CD4-positive, alpha-beta T cell treated with Interferon alpha-2 for 1 hour (primary cell): ENCODE data around the gene CTTN.
"Not testable (repeated sequence)": the region's sequence is repeated elsewhere in the genome, so short reads cannot be mapped to it uniquely, and the experiment has no call there.

Source experiments
- DNase-seq, 2 donors: peaks; one replicate each; pipeline ENCODE4 v3.0.0-alpha.2; 2020 to 2022

CTTN gene

GRCh38 chr11:70381872-70382861 is 16.2 kb upstream of the CTTN start:
- no peak for DNase-seq

GRCh38 chr11:70383664-70384565 is 14.4 kb upstream of the CTTN start:
- no peak for DNase-seq

GRCh38 chr11:70384566-70385152 is 13.7 kb upstream of the CTTN start:
- no peak for DNase-seq

GRCh38 chr11:70387564-70387963 is 10.8 kb upstream of the CTTN start:
- no peak for DNase-seq

- no peak for DNase-seq
These were observed 9.1 kb upstream of the CTTN start for GRCh38 chr11:70389201-70389600.

GRCh38 chr11:70390882-70391281 is 7.4 kb upstream of the CTTN start:
- DNase-seq = not testable (repeated sequence)

- no peak for DNase-seq
These were observed 3.9 kb upstream of the CTTN start for GRCh38 chr11:70394211-70394950.

GRCh38 chr11:70397336-70397982 is 870 bp upstream of the CTTN start:
- DNase-seq = no peak

GRCh38 chr11:70398834-70399680 is 728 bp downstream of the CTTN start:
- DNase-seq = no peak

GRCh38 chr11:70399681-70400112 is 1.4 kb downstream of the CTTN start:
- no peak for DNase-seq

- DNase-seq = no peak
These were observed 2.3 kb downstream of the CTTN start for GRCh38 chr11:70400643-70401042.

- DNase-seq = no peak
These were observed 3.7 kb downstream of the CTTN start for GRCh38 chr11:70402016-70402415.

GRCh38 chr11:70402685-70403084 is 4.4 kb downstream of the CTTN start:
- DNase-seq = no peak

- DNase-seq = no peak
These were observed 5.9 kb downstream of the CTTN start for GRCh38 chr11:70404244-70404643.

- no peak for DNase-seq
These were observed 7.5 kb downstream of the CTTN start for GRCh38 chr11:70405679-70406395.

GRCh38 chr11:70407121-70407520 is 8.8 kb downstream of the CTTN start:
- DNase-seq = no peak

GRCh38 chr11:70407814-70408213 is 9.5 kb downstream of the CTTN start:
- no peak for DNase-seq

GRCh38 chr11:70408326-70408725 is 10.0 kb downstream of the CTTN start:
- not testable (repeated sequence) for DNase-seq

GRCh38 chr11:70409437-70409836 is 11.1 kb downstream of the CTTN start:
- DNase-seq = no peak

GRCh38 chr11:70409871-70410270 is 11.5 kb downstream of the CTTN start:
- no peak for DNase-seq
